Ovary (tissue), 9 donors: Measurements from ENCODE around the gene ENG. TPM values are rescaled to one million over a fixed set of nuclear protein-coding genes. Genes with fewer than 3 reads are reported as not detected.
"Not testable (repeated sequence)": the region's sequence is repeated elsewhere in the genome, so short reads cannot be mapped to it uniquely, and the experiment has no call there.

ENCODE experiments used
- DNase-seq, 5 donors: peaks; one replicate each; pipeline ENCODE4 v3.0.0-alpha.2; 2019 to 2020
- H3K27ac ChIP-seq, 2 donors: fragments of 200-600 bp; one replicate each; pipeline versions ENCODE4 v1.5.1 to v1.8.0; 2019 to 2022
- H3K27me3 ChIP-seq: fragments of 200-600 bp; one replicate; pipeline ENCODE4 v1.8.0; 2022
- H3K36me3 ChIP-seq: fragments of 200-600 bp; sonication (generic); one replicate; pipeline ENCODE4 v1.5.1; 2019
- H3K4me1 ChIP-seq: one replicate; pipeline ENCODE4 v1.8.1; 2013; ENCODE audit warnings: mild to moderate bottlenecking, moderate library complexity; ENCODE audit not compliant: insufficient read depth
- H3K4me3 ChIP-seq: fragments of 200-600 bp; sonication (generic); one replicate; pipeline ENCODE4 v1.5.1; 2017
- H3K9me3 ChIP-seq, 2 donors: fragments of 200-600 bp in 1 of 2; sonication (generic) in 1 of 2; one replicate each; pipeline versions ENCODE4 v1.5.1 to v1.8.1; 2013 to 2019; ENCODE audit warnings: mild to moderate bottlenecking in 1 of 2, moderate library complexity in 1 of 2
- EP300 ChIP-seq: sonication (generic); formaldehyde crosslinking; IDR thresholded peaks from one replicate; pipeline ENCODE4 v1.6.1; 2017; ENCODE audit warnings: antibody characterized with exemption
- POLR2A ChIP-seq: fragments of 450-650 bp; IDR thresholded peaks from one replicate; pipeline ENCODE4 v1.6.1; 2017; ENCODE audit warnings: antibody characterized with exemption, mild to moderate bottlenecking, moderate library complexity
- WGBS, 3 donors: extraction: QIAGEN DNeasy Blood & Tissue Kit in 1 of 3; methylation state at CpG; one replicate each; pipeline versions ENCODE4 v1.1.5 to v1.1.7; 2013 to 2017; 5-methylcytosine and 5-hydroxymethylcytosine counted together
- intact Hi-C, 4 donors: fragments of 100-400 bp; cut with DNase I; formaldehyde crosslinking; loops; one replicate each; pipeline versions ENCODE4 v1.11.0 to v1.15.1; 2022 to 2023
- polyA plus RNA-seq, 2 donors: library from polyadenylated mRNA; stranded (reverse); fragments of 200-250 nt in 1 of 2; fragments of 350-450 nt in 1 of 2; fragmentation: Illumina TruSeq in 1 of 2; extraction: RNeasy Lipid Tissue Mini Kit (QIAGEN cat#74804) in 1 of 2; gene quantifications; one replicate each; pipeline ENCODE4 v1.2.3, GENCODE V29; 2013 to 2014
- total RNA-seq, 7 donors: library from RNA; depleted of rRNA in 2 of 7; stranded (reverse); fragments of >200 nt in 2 of 7; fragmentation: NEBNext Ultra II Directional in 3 of 7; extraction: Animal tissue kit (Norgen Biotek cat#: 25700) in 3 of 7; gene quantifications; one replicate each; pipeline versions ENCODE4 v1.1.0 to v1.2.4, GENCODE V29; 2016 to 2023
- TF ChIP-seq, protein P1 (sequence below), 3 donors: fragments of 450-650 bp in 2 of 3; fragments of 200-600 bp in 1 of 3; IDR thresholded peaks; one replicate each; pipeline versions ENCODE4 v1.5.1 to v1.8.0; 2016 to 2022; ENCODE audit warnings: antibody characterized with exemption in 3 of 3, mild to moderate bottlenecking in 1 of 3
- donor health status: DM: no; HTN: no; CAD: no; lungs with moderate emphysema.
- donor health status: DM: no; HTN: no; CAD: no.
- donor health status: Bipolar disorder and iron deficiency.
- donor health status: DM: yes; HTN: yes; CAD: no.
- donor health status: DM: no; HTN: no; CAD: no.
- donor health status: DM: yes; HTN: yes; CAD: no.

The ENG gene
- total and polyA plus RNA-seq, 9 donors = 54.7 to 298 (median 191) TPM

- no peaks in the 10 kb centered on the region for H3K27me3 ChIP-seq
- peaks cover 42% of the 10 kb centered on the region for H3K4me1 ChIP-seq
- DNase-seq = no peak
- H3K9me3 ChIP-seq = no peaks in the 10 kb centered on the region
- no peak for TF ChIP-seq POLR2A
- TF ChIP-seq EP300 = no peak
- TF ChIP-seq, protein P1, sequence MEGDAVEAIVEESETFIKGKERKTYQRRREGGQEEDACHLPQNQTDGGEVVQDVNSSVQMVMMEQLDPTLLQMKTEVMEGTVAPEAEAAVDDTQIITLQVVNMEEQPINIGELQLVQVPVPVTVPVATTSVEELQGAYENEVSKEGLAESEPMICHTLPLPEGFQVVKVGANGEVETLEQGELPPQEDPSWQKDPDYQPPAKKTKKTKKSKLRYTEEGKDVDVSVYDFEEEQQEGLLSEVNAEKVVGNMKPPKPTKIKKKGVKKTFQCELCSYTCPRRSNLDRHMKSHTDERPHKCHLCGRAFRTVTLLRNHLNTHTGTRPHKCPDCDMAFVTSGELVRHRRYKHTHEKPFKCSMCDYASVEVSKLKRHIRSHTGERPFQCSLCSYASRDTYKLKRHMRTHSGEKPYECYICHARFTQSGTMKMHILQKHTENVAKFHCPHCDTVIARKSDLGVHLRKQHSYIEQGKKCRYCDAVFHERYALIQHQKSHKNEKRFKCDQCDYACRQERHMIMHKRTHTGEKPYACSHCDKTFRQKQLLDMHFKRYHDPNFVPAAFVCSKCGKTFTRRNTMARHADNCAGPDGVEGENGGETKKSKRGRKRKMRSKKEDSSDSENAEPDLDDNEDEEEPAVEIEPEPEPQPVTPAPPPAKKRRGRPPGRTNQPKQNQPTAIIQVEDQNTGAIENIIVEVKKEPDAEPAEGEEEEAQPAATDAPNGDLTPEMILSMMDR (IDR thresholded peaks at IDR 0.05) = no peak
- no peak overlapping the region for H3K4me3 ChIP-seq
- peak overlapping the region in 1 of 2 donors; percentile 87 for H3K27ac ChIP-seq
- 89 to 99% (median 98%) methylated on average over 9 to 10 of the region's 10 CpGs for WGBS, 3 donors
- no peaks in the 10 kb centered on the region for H3K36me3 ChIP-seq
- intact Hi-C loops = no loop called here
Measured at GRCh38 chr9:127848756-127849504, 5.5 kb downstream of the ENG start.

- Histone ChIP-seq H3K27ac (peak overlapping the region; percentile 18 to 87), H3K4me3 (no peak overlapping the region), H3K36me3 (no peaks in the 10 kb centered on the region), H3K9me3 (no peaks in the 10 kb centered on the region), H3K27me3 (no peaks in the 10 kb centered on the region), H3K4me1 (peaks cover 42% of the 10 kb centered on the region)
- TF ChIP-seq, protein P1 (IDR thresholded peaks at IDR 0.05) = no peak
- TF ChIP-seq POLR2A (no peak), EP300 (no peak)
- intact Hi-C loops = no loop called here
- DNase-seq = no peak
- WGBS, 3 donors = 74 to 85% (median 76%) methylated on average over 12 of the region's 12 CpGs
Measured at GRCh38 chr9:127847833-127848755, 6.4 kb downstream of the ENG start.

DNA sequence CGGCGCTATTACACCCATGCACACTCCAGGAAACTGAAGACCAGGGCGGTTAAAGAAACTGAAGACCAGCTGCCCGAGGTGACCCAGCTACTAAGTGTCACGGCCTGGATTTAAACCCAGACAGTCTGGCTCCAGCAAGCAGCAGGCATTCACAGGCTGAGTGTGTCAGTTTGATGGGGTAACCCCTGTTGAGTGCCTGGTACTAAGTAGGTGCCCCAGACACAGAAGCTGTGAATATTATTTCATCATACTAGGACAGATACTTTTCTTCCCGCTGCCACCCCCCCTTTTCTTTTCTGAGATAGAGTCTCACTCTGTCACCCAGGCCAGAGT lies 7.3 kb downstream of the ENG start:
- Histone ChIP-seq H3K27me3 (no peaks in the 10 kb centered on the region), H3K36me3 (no peaks in the 10 kb centered on the region), H3K27ac (peak overlapping the region; percentile 87), H3K4me1 (peaks cover 41% of the 10 kb centered on the region), H3K9me3 (no peaks in the 10 kb centered on the region), H3K4me3 (no peak overlapping the region)
- intact Hi-C loops = no loop called here
- TF ChIP-seq, protein P1 (IDR thresholded peaks at IDR 0.05) = no peak
- TF ChIP-seq EP300 = no peak
- WGBS, 3 donors = 18 to 35% (median 23%) methylated on average over 6 of the region's 6 CpGs
- peak in 2 of 5 donors; percentile 46 to 48 for DNase-seq

DNA sequence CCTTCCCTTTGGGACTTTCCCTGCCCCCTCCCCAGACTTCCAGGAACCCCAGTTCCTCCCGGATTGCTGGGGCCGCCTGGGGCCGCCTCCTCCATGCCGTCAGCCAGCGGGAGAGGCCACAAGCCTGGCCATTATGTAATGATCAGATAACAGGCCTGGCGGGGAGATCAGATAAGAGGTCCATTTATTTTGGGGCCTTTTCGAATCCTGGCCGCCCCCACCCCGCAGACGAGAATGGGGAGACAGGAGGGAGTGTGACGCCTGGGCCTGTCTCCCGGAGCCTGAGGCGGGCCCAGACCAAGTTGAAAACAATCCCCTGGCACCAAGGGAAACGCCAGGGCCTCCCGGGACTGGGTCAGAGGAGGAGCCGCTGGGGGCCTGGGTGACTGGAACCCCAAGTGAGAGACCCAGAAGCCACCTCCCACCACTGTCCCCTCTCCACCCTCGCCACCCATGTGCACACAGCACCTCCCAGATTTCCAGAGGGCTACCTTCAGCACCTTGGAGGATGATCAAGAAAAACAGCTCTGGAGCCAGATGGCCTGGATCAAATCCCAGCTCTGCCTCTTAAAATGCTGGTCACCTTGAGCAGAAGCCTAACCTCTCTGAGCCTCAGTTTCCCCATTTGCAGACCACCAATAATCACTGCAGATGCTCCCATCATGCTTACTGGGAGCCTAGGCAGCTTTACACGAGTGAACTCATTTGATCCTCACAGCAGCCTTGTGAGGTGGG lies 7.8 kb downstream of the ENG start:
- H3K4me3 ChIP-seq = peak overlapping the region; percentile 15

GRCh38 chr9:127845619-127846018 lies 8.8 kb downstream of the ENG start:
- H3K4me3 ChIP-seq, intact Hi-C loops, H3K27me3 ChIP-seq, H3K36me3 ChIP-seq, H3K9me3 ChIP-seq, DNase-seq: not testable (repeated sequence)
- Histone ChIP-seq H3K27ac (peak overlapping the region; percentile 87), H3K4me1 (peaks cover 41% of the 10 kb centered on the region)
- WGBS, 3 donors = 91 to 97% (median 95%) methylated on average over 4 of the region's 4 CpGs

More for the DNA sequence above, 7.8 kb downstream of the ENG start:
- H3K36me3 ChIP-seq = no peaks in the 10 kb centered on the region
- intact Hi-C loops = no loop called here
- no peaks in the 10 kb centered on the region for H3K9me3 ChIP-seq
- H3K27me3 ChIP-seq = no peaks in the 10 kb centered on the region
- H3K27ac ChIP-seq = peak overlapping the region; percentile 87
- 21 to 38% (median 24%) methylated on average over 18 of the region's 18 CpGs for WGBS, 3 donors
- H3K4me1 ChIP-seq = peaks cover 39% of the 10 kb centered on the region
- TF ChIP-seq EP300 = no peak
- TF ChIP-seq POLR2A = no peak
- TF ChIP-seq, protein P1 (IDR thresholded peaks at IDR 0.05) = no peak
- DNase-seq = peak in 4 of 5 donors; percentile 44 to 65 (median 55)
